ENCODE measurements around the gene ANTXR2. TPM values are rescaled to one million over a fixed set of nuclear protein-coding genes. Genes with fewer than 3 reads are reported as not detected.
A peak's percentile ranks its signal among the peaks of the same experiment; 100 is the strongest.
"Not testable (repeated sequence)": the region's sequence is repeated elsewhere in the genome, so short reads cannot be mapped to it uniquely, and the experiment has no call there.

ANTXR2 gene
- total RNA-seq: 10 to 100 TPM; 82.6 to 88.0 TPM
- polyA plus RNA-seq: 10 to 100 TPM; 16.0 to 18.8 TPM
- long read RNA-seq, donor 1, full-length matches to known transcripts: 41 of 66 reads
- long read RNA-seq, donor 1, partial matches to known transcripts: 8 of 66 reads
- long read RNA-seq, donor 1, other reads (novel, unspliced or antisense): 17 of 66 reads
- long read RNA-seq, donor 2, full-length matches to known transcripts: 36 of 62 reads
- long read RNA-seq, donor 2, partial matches to known transcripts: 5 of 62 reads
- long read RNA-seq, donor 2, other reads (novel, unspliced or antisense): 21 of 62 reads

GRCh38 chr4:80072744-80073472, at the start of gene ANTXR2:
Gene ANTXR2 (minus strand): TSS chr4:80073229. CDS start chr4:80072560, 669 bp downstream.
- Histone ChIP-seq H3K27ac (ENCODE audit: low read depth in 1 of 2, low read length in 2 of 2) (peak within 1 kb of the TSS in 1 of 2 donors; percentile 76), H3K27me3 (ENCODE audit: control insufficient read depth in 1 of 2, insufficient read depth in 2 of 2, low read length in 1 of 2) (no peaks in the 10 kb centered on the region), H3K4me1 (ENCODE audit: control insufficient read depth in 1 of 2, insufficient read depth in 2 of 2, low read length in 2 of 2) (no peaks in the 10 kb centered on the region), H3K36me3 (ENCODE audit: control insufficient read depth in 1 of 2, insufficient read depth in 2 of 2, low read length in 1 of 2) (no peaks in the 10 kb centered on the region), H3K4me3 (ENCODE audit: low read length in 2 of 2) (peak within 1 kb of the TSS; percentile 69 to 83), H3K9me3 (ENCODE audit: control insufficient read depth, low read length) (no peaks in the 10 kb centered on the region)
- peak; percentile 96 for ATAC-seq (ENCODE audit: low FRiP score)
- DNase-seq: peak; percentile 96
- 0% methylated on average over 48 to 52 of the region's 52 CpGs for WGBS, 2 donors
- intact Hi-C loops (cut with DNase I): loop anchor here in 1 of 2 donors (5.0 to 10.0 kb wide), 2 partner anchors 109 to 1118 kb away; no protein-coding TSS in a partner anchor

GRCh38 chr4:80121815-80122214, 48.8 kb upstream of the ANTXR2 start:
- H3K27me3 ChIP-seq (ENCODE audit: control insufficient read depth in 1 of 2, insufficient read depth in 2 of 2, low read length in 1 of 2); ATAC-seq (ENCODE audit: low FRiP score); DNase-seq; H3K4me3 ChIP-seq (ENCODE audit: low read length in 2 of 2); H3K27ac ChIP-seq (ENCODE audit: low read depth in 1 of 2, low read length in 2 of 2); H3K4me1 ChIP-seq (ENCODE audit: control insufficient read depth in 1 of 2, insufficient read depth in 2 of 2, low read length in 2 of 2); intact Hi-C loops (cut with DNase I); H3K9me3 ChIP-seq (ENCODE audit: control insufficient read depth, low read length); H3K36me3 ChIP-seq (ENCODE audit: control insufficient read depth in 1 of 2, insufficient read depth in 2 of 2, low read length in 1 of 2): not testable (repeated sequence)
- 87 to 90% methylated on average over 3 of the region's 3 CpGs for WGBS, 2 donors

GRCh38 chr4:80119620-80120019, 46.6 kb upstream of the ANTXR2 start:
- H3K27me3 ChIP-seq (ENCODE audit: control insufficient read depth in 1 of 2, insufficient read depth in 2 of 2, low read length in 1 of 2); ATAC-seq (ENCODE audit: low FRiP score); intact Hi-C loops (cut with DNase I); H3K9me3 ChIP-seq (ENCODE audit: control insufficient read depth, low read length); H3K36me3 ChIP-seq (ENCODE audit: control insufficient read depth in 1 of 2, insufficient read depth in 2 of 2, low read length in 1 of 2); H3K27ac ChIP-seq (ENCODE audit: low read depth in 1 of 2, low read length in 2 of 2); H3K4me1 ChIP-seq (ENCODE audit: control insufficient read depth in 1 of 2, insufficient read depth in 2 of 2, low read length in 2 of 2); DNase-seq; H3K4me3 ChIP-seq (ENCODE audit: low read length in 2 of 2): not testable (repeated sequence)
- 84 to 88% methylated on average over 3 of the region's 3 CpGs for whole genome bisulfite sequencing, 2 donors

- 58 to 60% methylated on average over 1 of the region's 1 CpG for WGBS, 2 donors
Observed at GRCh38 chr4:80116516-80116915, 43.5 kb upstream of the ANTXR2 start.

GRCh38 chr4:80115368-80116181, 42.5 kb upstream of the ANTXR2 start:
- Histone ChIP-seq H3K36me3 (ENCODE audit: control insufficient read depth in 1 of 2, insufficient read depth in 2 of 2, low read length in 1 of 2) (no peaks in the 10 kb centered on the region), H3K9me3 (ENCODE audit: control insufficient read depth, low read length) (no peaks in the 10 kb centered on the region), H3K27ac (ENCODE audit: low read depth in 1 of 2, low read length in 2 of 2) (no peak overlapping the region), H3K4me3 (ENCODE audit: low read length in 2 of 2) (no peak overlapping the region), H3K27me3 (ENCODE audit: control insufficient read depth in 1 of 2, insufficient read depth in 2 of 2, low read length in 1 of 2) (no peaks in the 10 kb centered on the region), H3K4me1 (ENCODE audit: control insufficient read depth in 1 of 2, insufficient read depth in 2 of 2, low read length in 2 of 2) (no peaks in the 10 kb centered on the region)
- no peak for ATAC-seq (ENCODE audit: low FRiP score)
- 94 to 96% methylated on average over 8 of the region's 8 CpGs for WGBS, 2 donors
- DNase-seq: no peak
- intact Hi-C loops (cut with DNase I): no loop called here

More at GRCh38 chr4:80116516-80116915, 43.5 kb upstream of the ANTXR2 start:
- no peak for ATAC-seq (ENCODE audit: low FRiP score)
- no peak for DNase-seq
- no peak overlapping the region for H3K4me3 ChIP-seq (ENCODE audit: low read length in 2 of 2)
- no peaks in the 10 kb centered on the region for H3K4me1 ChIP-seq (ENCODE audit: control insufficient read depth in 1 of 2, insufficient read depth in 2 of 2, low read length in 2 of 2)
- no peaks in the 10 kb centered on the region for H3K27me3 ChIP-seq (ENCODE audit: control insufficient read depth in 1 of 2, insufficient read depth in 2 of 2, low read length in 1 of 2)
- no peaks in the 10 kb centered on the region for H3K9me3 ChIP-seq (ENCODE audit: control insufficient read depth, low read length)
- H3K36me3 ChIP-seq (ENCODE audit: control insufficient read depth in 1 of 2, insufficient read depth in 2 of 2, low read length in 1 of 2): no peaks in the 10 kb centered on the region
- intact Hi-C loops (cut with DNase I): no loop called here
- H3K27ac ChIP-seq (ENCODE audit: low read depth in 1 of 2, low read length in 2 of 2): no peak overlapping the region

GRCh38 chr4:80114732-80115265, 41.8 kb upstream of the ANTXR2 start:
- intact Hi-C loops (cut with DNase I): no loop called here
- ATAC-seq (ENCODE audit: low FRiP score): no peak
- no peaks in the 10 kb centered on the region for H3K4me1 ChIP-seq (ENCODE audit: control insufficient read depth in 1 of 2, insufficient read depth in 2 of 2, low read length in 2 of 2)

GRCh38 chr4:80113615-80114014, 40.6 kb upstream of the ANTXR2 start:
- WGBS, 2 donors: 90 to 92% methylated on average over 3 of the region's 3 CpGs
- no peaks in the 10 kb centered on the region for H3K27me3 ChIP-seq (ENCODE audit: control insufficient read depth in 1 of 2, insufficient read depth in 2 of 2, low read length in 1 of 2)
- no peak overlapping the region for H3K4me3 ChIP-seq (ENCODE audit: low read length in 2 of 2)
- ATAC-seq (ENCODE audit: low FRiP score): no peak
- no peak overlapping the region for H3K27ac ChIP-seq (ENCODE audit: low read depth in 1 of 2, low read length in 2 of 2)
- no peaks in the 10 kb centered on the region for H3K36me3 ChIP-seq (ENCODE audit: control insufficient read depth in 1 of 2, insufficient read depth in 2 of 2, low read length in 1 of 2)
- DNase-seq: no peak
- intact Hi-C loops (cut with DNase I): no loop called here
- H3K9me3 ChIP-seq (ENCODE audit: control insufficient read depth, low read length): no peaks in the 10 kb centered on the region
- H3K4me1 ChIP-seq (ENCODE audit: control insufficient read depth in 1 of 2, insufficient read depth in 2 of 2, low read length in 2 of 2): no peaks in the 10 kb centered on the region

More at GRCh38 chr4:80114732-80115265, 41.8 kb upstream of the ANTXR2 start:
- no peak for DNase-seq
- no peak overlapping the region for H3K27ac ChIP-seq (ENCODE audit: low read depth in 1 of 2, low read length in 2 of 2)
- no peaks in the 10 kb centered on the region for H3K9me3 ChIP-seq (ENCODE audit: control insufficient read depth, low read length)
- H3K27me3 ChIP-seq (ENCODE audit: control insufficient read depth in 1 of 2, insufficient read depth in 2 of 2, low read length in 1 of 2): no peaks in the 10 kb centered on the region
- H3K4me3 ChIP-seq (ENCODE audit: low read length in 2 of 2): no peak overlapping the region
- no peaks in the 10 kb centered on the region for H3K36me3 ChIP-seq (ENCODE audit: control insufficient read depth in 1 of 2, insufficient read depth in 2 of 2, low read length in 1 of 2)

- ATAC-seq (ENCODE audit: low FRiP score) (no peak), DNase-seq (no peak)
- 84 to 87% methylated on average over 3 of the region's 3 CpGs for WGBS, 2 donors
- no peaks in the 10 kb centered on the region for H3K27me3 ChIP-seq (ENCODE audit: control insufficient read depth in 1 of 2, insufficient read depth in 2 of 2, low read length in 1 of 2)
- no peaks in the 10 kb centered on the region for H3K36me3 ChIP-seq (ENCODE audit: control insufficient read depth in 1 of 2, insufficient read depth in 2 of 2, low read length in 1 of 2)
- no peaks in the 10 kb centered on the region for H3K9me3 ChIP-seq (ENCODE audit: control insufficient read depth, low read length)
- intact Hi-C loops (cut with DNase I): no loop called here
- H3K4me1 ChIP-seq (ENCODE audit: control insufficient read depth in 1 of 2, insufficient read depth in 2 of 2, low read length in 2 of 2): no peaks in the 10 kb centered on the region
- H3K4me3 ChIP-seq (ENCODE audit: low read length in 2 of 2): no peak overlapping the region
- no peak overlapping the region for H3K27ac ChIP-seq (ENCODE audit: low read depth in 1 of 2, low read length in 2 of 2)
Observed at GRCh38 chr4:80112236-80112635, 39.2 kb upstream of the ANTXR2 start.

All from aorta (tissue), 5 donors.